ENCODE data around the gene BTBD6.

BTBD6 gene

GRCh38 chr14:105213361-105213760 lies 35.0 kb upstream of the BTBD6 start:
- H3K27ac ChIP-seq (ENCODE audit: poor library complexity, severe bottlenecking) = no peak overlapping the region
- ATAC-seq (ENCODE audit: low read depth) (no peak), DNase-seq (ENCODE audit: low spot score) (no peak)
- no peak for TF ChIP-seq CTCF (IDR thresholded peaks at IDR 0.05; ENCODE audit: poor library complexity, severe bottlenecking)
- H3K27me3 ChIP-seq (ENCODE audit: insufficient read depth, poor library complexity, severe bottlenecking) = no peaks in the 10 kb centered on the region
- H3K36me3 ChIP-seq (ENCODE audit: low read depth) = peaks cover 8% of the 10 kb centered on the region
- no peaks in the 10 kb centered on the region for H3K9me3 ChIP-seq (ENCODE audit: severe bottlenecking)
- no peak overlapping the region for H3K4me3 ChIP-seq (ENCODE audit: severe bottlenecking)
- no peaks in the 10 kb centered on the region for H3K4me1 ChIP-seq (ENCODE audit: insufficient read depth, poor library complexity, severe bottlenecking)

GRCh38 chr14:105214324-105214915 lies 33.9 kb upstream of the BTBD6 start:
- Histone ChIP-seq H3K27me3 (ENCODE audit: insufficient read depth, poor library complexity, severe bottlenecking) (no peaks in the 10 kb centered on the region), H3K36me3 (ENCODE audit: low read depth) (peaks cover 18% of the 10 kb centered on the region), H3K27ac (ENCODE audit: poor library complexity, severe bottlenecking) (no peak overlapping the region), H3K4me1 (ENCODE audit: insufficient read depth, poor library complexity, severe bottlenecking) (no peaks in the 10 kb centered on the region), H3K9me3 (ENCODE audit: severe bottlenecking) (no peaks in the 10 kb centered on the region), H3K4me3 (ENCODE audit: severe bottlenecking) (no peak overlapping the region)
- TF ChIP-seq CTCF (IDR thresholded peaks at IDR 0.05; ENCODE audit: poor library complexity, severe bottlenecking) = no peak
- DNase-seq (ENCODE audit: low spot score) (no peak), ATAC-seq (ENCODE audit: low read depth) (no peak)

- DNase-seq (ENCODE audit: low spot score) = no peak
- Histone ChIP-seq H3K9me3 (ENCODE audit: severe bottlenecking) (no peaks in the 10 kb centered on the region), H3K4me3 (ENCODE audit: severe bottlenecking) (no peak overlapping the region), H3K36me3 (ENCODE audit: low read depth) (peaks cover 20% of the 10 kb centered on the region), H3K4me1 (ENCODE audit: insufficient read depth, poor library complexity, severe bottlenecking) (no peaks in the 10 kb centered on the region), H3K27me3 (ENCODE audit: insufficient read depth, poor library complexity, severe bottlenecking) (no peaks in the 10 kb centered on the region), H3K27ac (ENCODE audit: poor library complexity, severe bottlenecking) (no peak overlapping the region)
- TF ChIP-seq CTCF (IDR thresholded peaks at IDR 0.05; ENCODE audit: poor library complexity, severe bottlenecking) = no peak
- ATAC-seq (ENCODE audit: low read depth) = no peak
Measured at GRCh38 chr14:105215602-105216001, 32.7 kb upstream of the BTBD6 start.

DNA sequence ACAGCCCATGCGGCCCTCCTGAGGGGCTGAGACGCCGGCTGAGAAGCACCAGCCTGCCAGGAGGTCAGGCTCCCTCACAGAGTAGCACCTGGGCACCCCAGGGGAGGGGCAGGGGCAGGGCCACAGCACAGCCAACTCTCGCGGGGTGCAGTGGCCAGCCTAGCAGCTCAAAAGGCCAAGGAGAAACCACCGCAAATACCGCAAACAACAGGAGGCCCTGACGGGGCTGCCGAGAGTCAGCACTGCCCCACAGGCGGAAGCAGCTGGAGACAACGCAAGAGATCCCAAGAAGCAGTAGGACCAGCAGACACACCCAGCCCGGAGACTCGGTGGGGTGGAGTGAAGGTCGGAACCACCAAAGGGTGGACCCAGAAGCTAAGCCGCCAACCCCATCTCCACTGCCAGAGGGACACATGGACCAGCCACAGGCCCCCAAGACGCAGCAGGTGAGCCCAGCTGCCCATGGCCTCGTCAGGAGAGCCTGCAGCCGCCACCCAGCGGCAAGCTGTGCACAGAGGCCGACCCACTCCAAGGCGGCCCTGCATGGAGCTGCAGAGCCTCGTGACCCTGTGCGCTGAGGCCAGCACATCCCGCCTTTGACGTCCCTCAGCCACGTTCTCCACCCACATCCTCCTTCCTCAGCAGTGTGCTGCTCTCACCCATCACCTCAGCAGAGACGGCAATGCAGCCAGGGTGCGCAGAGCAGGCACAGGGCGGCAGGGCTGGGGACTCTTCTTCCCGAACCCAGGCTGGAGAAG lies 31.7 kb upstream of the BTBD6 start:
- no peak overlapping the region for H3K27ac ChIP-seq (ENCODE audit: poor library complexity, severe bottlenecking)
- DNase-seq (ENCODE audit: low spot score) (no peak), ATAC-seq (ENCODE audit: low read depth) (no peak)
- H3K27me3 ChIP-seq (ENCODE audit: insufficient read depth, poor library complexity, severe bottlenecking) = no peaks in the 10 kb centered on the region
- TF ChIP-seq CTCF (IDR thresholded peaks at IDR 0.05; ENCODE audit: poor library complexity, severe bottlenecking) = no peak
- peaks cover 31% of the 10 kb centered on the region for H3K36me3 ChIP-seq (ENCODE audit: low read depth)
- no peaks in the 10 kb centered on the region for H3K9me3 ChIP-seq (ENCODE audit: severe bottlenecking)
- H3K4me3 ChIP-seq (ENCODE audit: severe bottlenecking) = no peak overlapping the region
- no peaks in the 10 kb centered on the region for H3K4me1 ChIP-seq (ENCODE audit: insufficient read depth, poor library complexity, severe bottlenecking)

DNA sequence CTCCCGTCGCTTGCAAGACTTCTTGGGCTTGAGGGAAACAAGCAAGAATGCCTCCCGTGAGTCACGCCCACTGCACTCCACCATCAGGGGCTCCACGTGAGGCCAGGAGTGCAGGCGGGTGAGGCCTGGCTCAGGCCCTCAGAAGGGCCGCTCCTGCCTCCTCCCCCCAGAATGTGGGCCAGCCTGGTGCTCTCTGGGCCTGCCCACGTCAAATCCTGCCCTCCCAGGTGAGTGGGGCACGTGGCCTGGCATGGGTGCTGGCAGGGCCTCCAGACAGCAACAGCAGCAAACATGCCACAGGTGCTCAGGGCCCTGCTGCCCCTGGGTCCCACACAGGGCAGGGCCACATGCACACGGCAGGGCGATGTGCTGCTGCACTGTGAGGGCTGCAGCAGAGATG lies 30.6 kb upstream of the BTBD6 start:
- Histone ChIP-seq H3K36me3 (ENCODE audit: low read depth) (peaks cover 38% of the 10 kb centered on the region), H3K9me3 (ENCODE audit: severe bottlenecking) (no peaks in the 10 kb centered on the region), H3K4me3 (ENCODE audit: severe bottlenecking) (no peak overlapping the region), H3K27me3 (ENCODE audit: insufficient read depth, poor library complexity, severe bottlenecking) (no peaks in the 10 kb centered on the region), H3K27ac (ENCODE audit: poor library complexity, severe bottlenecking) (no peak overlapping the region), H3K4me1 (ENCODE audit: insufficient read depth, poor library complexity, severe bottlenecking) (no peaks in the 10 kb centered on the region)
- DNase-seq (ENCODE audit: low spot score) (no peak), ATAC-seq (ENCODE audit: low read depth) (no peak)
- no peak for TF ChIP-seq CTCF (IDR thresholded peaks at IDR 0.05; ENCODE audit: poor library complexity, severe bottlenecking)

Data from RWPE2 (cell line).